Measurements from ENCODE around the gene ILRUN.

DNA sequence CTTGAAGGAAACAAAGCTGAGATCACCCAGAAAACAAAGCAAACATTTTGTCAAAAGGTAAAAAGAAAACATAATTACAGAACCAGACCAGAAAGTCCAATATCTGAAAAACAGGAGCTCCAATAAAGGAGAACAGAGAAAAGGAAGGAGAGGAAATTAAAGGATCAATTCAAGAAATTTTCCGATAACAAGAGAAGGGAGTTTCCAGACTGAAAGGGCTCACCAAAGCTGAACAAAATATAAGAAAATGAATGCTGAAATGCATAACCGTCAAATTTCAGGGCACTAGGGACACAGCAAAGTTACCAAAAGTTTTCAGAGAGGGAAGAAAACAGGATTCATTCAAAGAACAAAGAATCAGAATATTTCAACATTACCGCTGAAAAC is 23.9 kb downstream of the ILRUN start:
- TF ChIP-seq CTCF (conservative IDR thresholded peaks at IDR 0.05; ENCODE audit: low read length) (no peak), EZH2phosphoT487 (IDR thresholded peaks at IDR 0.05; ENCODE audit: borderline replicate concordance) (no peak)
